B cell (primary cell): ENCODE results near the gene NR3C2. TPM values are rescaled to one million over a fixed set of nuclear protein-coding genes. Genes with fewer than 3 reads are reported as not detected.

Experiments used
- ATAC-seq: fragments of 200-7000 bp; cut with Tn5 transposase; one replicate; pipeline ENCODE4 v1.10.0; 2021; ENCODE audit warnings: low read depth, mild to moderate bottlenecking, moderate number of reproducible peaks, moderate library complexity
- CTCF ChIA-PET: fragments of 350-600 bp; sonication (Branson Sonifier 250); formaldehyde crosslinking; loops from one replicate; lab custom pipeline; 2021; ENCODE audit warnings: antibody characterized with exemption, inconsistent platforms; lab: Charles Lee
- POLR2A ChIA-PET: fragments of 350-600 bp; sonication (Branson Sonifier 250); formaldehyde crosslinking; loops from one replicate; lab custom pipeline; 2021; ENCODE audit warnings: antibody characterized with exemption; lab: Charles Lee
- DNase-seq: peaks from one replicate; pipeline ENCODE4 v3.0.0; 2013
- H2AFZ ChIP-seq: 2 replicates; pipeline ENCODE4 v1.6.1; 2012; ENCODE audit warnings: mild to moderate bottlenecking, low read depth, low read length; ENCODE audit not compliant: insufficient read depth, poor library complexity, severe bottlenecking
- H3K27ac ChIP-seq, 2 donors: 1 replicate in 1 of 2; 2 replicates in 1 of 2; pipeline ENCODE4 v1.5.1; 2012 to 2013; ENCODE audit warnings: low read length in 2 of 2, mild to moderate bottlenecking in 2 of 2, moderate library complexity in 1 of 2
- H3K27me3 ChIP-seq, 4 experiments: fragments of 200-600 bp in 1 of 4; sonication (generic) in 1 of 4; replicated peaks in 1 of 4; 1 replicate in 2 of 4; 2 replicates in 2 of 4; pipeline versions ENCODE4 v1.6.1 to v1.7.0; 2013 to 2016; ENCODE audit warnings: low read length in 3 of 4, mild to moderate bottlenecking in 2 of 4, mixed read lengths in 1 of 4, moderate library complexity in 1 of 4; ENCODE audit not compliant: insufficient read depth in 4 of 4, control insufficient read depth in 3 of 4; ENCODE audit errors: control extremely low read depth in 1 of 4
- H3K36me3 ChIP-seq, 2 experiments: replicated peaks in 1 of 2; 1 replicate in 1 of 2; 2 replicates in 1 of 2; pipeline versions ENCODE4 v1.6.1 to v1.7.1; 2013; ENCODE audit warnings: low read length in 1 of 2; ENCODE audit not compliant: insufficient read depth in 2 of 2, control insufficient read depth in 1 of 2; ENCODE audit errors: control extremely low read depth in 1 of 2, extremely low read depth in 1 of 2
- H3K4me1 ChIP-seq, 2 donors: fragments of 200-600 bp in 1 of 2; sonication (generic) in 1 of 2; 1 replicate in 1 of 2; 2 replicates in 1 of 2; pipeline versions ENCODE4 v1.5.1 to v1.6.1; 2013 to 2017; ENCODE audit warnings: low read length in 2 of 2; ENCODE audit not compliant: control insufficient read depth in 2 of 2, insufficient read depth in 2 of 2
- H3K4me2 ChIP-seq: replicated peaks from 2 replicates; pipeline ENCODE3; 2012; ENCODE audit warnings: mild to moderate bottlenecking, low read depth, low read length; ENCODE audit not compliant: poor library complexity, severe bottlenecking
- H3K4me3 ChIP-seq, 5 experiments: fragments of 200-600 bp in 1 of 5; sonication (generic) in 1 of 5; 1 replicate in 3 of 5; 2 replicates in 2 of 5; pipeline versions ENCODE4 v1.5.1 to v1.7.0; 2011 to 2016; ENCODE audit warnings: low read length in 4 of 5, mild to moderate bottlenecking in 4 of 5, low read depth in 2 of 5, control low read depth in 1 of 5, moderate library complexity in 1 of 5; ENCODE audit not compliant: insufficient read depth in 1 of 5; ENCODE audit errors: control extremely low read depth in 1 of 5, extremely low read depth in 1 of 5
- H3K79me2 ChIP-seq: fragments of 200-600 bp; sonication (generic); one replicate; pipeline ENCODE4 v1.6.0; 2016; ENCODE audit warnings: low read length; ENCODE audit not compliant: control insufficient read depth, insufficient read depth
- H3K9ac ChIP-seq: fragments of 200-600 bp; sonication (generic); 2 replicates; pipeline ENCODE4 v1.6.1; 2017; ENCODE audit warnings: mild to moderate bottlenecking, low read length, moderate library complexity
- H3K9me3 ChIP-seq, 3 donors: one replicate each; pipeline versions ENCODE4 v1.6.1 to v1.7.1; 2013; ENCODE audit warnings: low read length in 2 of 3; ENCODE audit not compliant: control insufficient read depth in 2 of 3, insufficient read depth in 1 of 3; ENCODE audit errors: control extremely low read depth in 1 of 3
- H4K20me1 ChIP-seq: 2 replicates; pipeline ENCODE4 v1.6.0; 2012; ENCODE audit warnings: mild to moderate bottlenecking, low read length; ENCODE audit not compliant: insufficient read depth, control insufficient read depth, poor library complexity, severe bottlenecking
- H3K27ac Mint-ChIP-seq: one replicate; pipeline ENCODE4 v1.8.0; 2021; ENCODE audit warnings: mixed read lengths
- H3K27me3 Mint-ChIP-seq: one replicate; pipeline ENCODE4 v1.8.0; 2021; ENCODE audit warnings: mixed read lengths
- H3K4me1 Mint-ChIP-seq: one replicate; pipeline ENCODE4 v1.8.0; 2021; ENCODE audit warnings: mixed read lengths
- H3K4me3 Mint-ChIP-seq: one replicate; pipeline ENCODE4 v1.8.0; 2021; ENCODE audit warnings: mixed read lengths
- H3K9me3 Mint-ChIP-seq: one replicate; pipeline ENCODE4 v1.8.0; 2022; ENCODE audit warnings: mixed read lengths; ENCODE audit not compliant: insufficient read depth
- EZH2 ChIP-seq: IDR thresholded peaks from 2 replicates; pipeline ENCODE4 v1.6.1; 2012; ENCODE audit warnings: borderline replicate concordance, low read depth, mild to moderate bottlenecking, moderate library complexity, low read length; ENCODE audit not compliant: insufficient read depth, poor library complexity, severe bottlenecking
- WGBS: methylation state at CpG from one replicate; pipeline ENCODE4 v1.1.5; 2013; ENCODE audit warnings: missing lambda C conversion rate; ENCODE audit not compliant: insufficient coverage; 5-methylcytosine and 5-hydroxymethylcytosine counted together
- intact Hi-C: fragments of 100-400 bp; cut with micrococcal nuclease; formaldehyde crosslinking; loops from one replicate; pipeline ENCODE4 v1.10.0; 2022
- polyA plus RNA-seq: library from polyadenylated mRNA; depleted of rRNA; stranded (reverse); fragments of >200 nt; gene quantifications from 2 replicates; pipeline ENCODE4 v1.2.3, GENCODE V29; 2012
- total RNA-seq, 2 donors: library from RNA; stranded (reverse); fragments of 120-200 nt in 1 of 2; gene quantifications; 1 replicate in 1 of 2; 2 replicates in 1 of 2; pipeline versions ENCODE4 v1.2.3 to v1.2.4, GENCODE V29; 2013 to 2022
- TF ChIP-seq, protein P1 (sequence below): fragments of 200-600 bp; IDR thresholded peaks from one replicate; pipeline ENCODE4 v1.8.0; 2022; ENCODE audit warnings: antibody characterized with exemption, mild to moderate bottlenecking

The NR3C2 gene
- total and polyA plus RNA-seq, 2 donors (not counting 1 experiment from before 2014, with no cell fraction given), result 6.7 to 19.3 TPM

DNA sequence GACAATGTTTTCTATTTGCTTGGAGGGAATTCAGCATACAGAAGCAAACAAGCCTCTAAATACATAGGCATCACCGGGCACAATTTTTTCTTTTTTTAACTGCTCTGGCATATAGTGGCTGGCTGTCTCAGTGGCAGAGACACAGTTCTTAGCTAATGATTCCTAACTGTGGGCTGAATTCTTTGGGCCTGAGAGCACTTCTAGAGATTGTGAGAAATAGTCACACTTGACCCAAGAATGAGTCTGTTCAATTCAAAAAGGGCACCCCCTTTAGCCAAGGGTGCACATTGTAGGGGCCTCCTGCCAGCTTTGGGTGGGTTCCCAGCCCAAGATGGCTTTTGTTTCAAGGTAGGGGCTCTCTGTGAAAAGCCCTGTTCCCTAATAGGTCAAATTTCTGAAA is 364.6 kb downstream of the NR3C2 start:
- DNase-seq (no peak), ATAC-seq (no peak)
- Mint-ChIP-seq H3K27ac (no peak overlapping the region), H3K4me3 (no peak overlapping the region), H3K9me3 (peaks cover 14% of the 10 kb centered on the region), H3K4me1 (no peaks in the 10 kb centered on the region), H3K27me3 (no peaks in the 10 kb centered on the region)
- POLR2A ChIA-PET, result no interaction called here
- TF ChIP-seq EZH2, result no peak
- TF ChIP-seq, protein P1, sequence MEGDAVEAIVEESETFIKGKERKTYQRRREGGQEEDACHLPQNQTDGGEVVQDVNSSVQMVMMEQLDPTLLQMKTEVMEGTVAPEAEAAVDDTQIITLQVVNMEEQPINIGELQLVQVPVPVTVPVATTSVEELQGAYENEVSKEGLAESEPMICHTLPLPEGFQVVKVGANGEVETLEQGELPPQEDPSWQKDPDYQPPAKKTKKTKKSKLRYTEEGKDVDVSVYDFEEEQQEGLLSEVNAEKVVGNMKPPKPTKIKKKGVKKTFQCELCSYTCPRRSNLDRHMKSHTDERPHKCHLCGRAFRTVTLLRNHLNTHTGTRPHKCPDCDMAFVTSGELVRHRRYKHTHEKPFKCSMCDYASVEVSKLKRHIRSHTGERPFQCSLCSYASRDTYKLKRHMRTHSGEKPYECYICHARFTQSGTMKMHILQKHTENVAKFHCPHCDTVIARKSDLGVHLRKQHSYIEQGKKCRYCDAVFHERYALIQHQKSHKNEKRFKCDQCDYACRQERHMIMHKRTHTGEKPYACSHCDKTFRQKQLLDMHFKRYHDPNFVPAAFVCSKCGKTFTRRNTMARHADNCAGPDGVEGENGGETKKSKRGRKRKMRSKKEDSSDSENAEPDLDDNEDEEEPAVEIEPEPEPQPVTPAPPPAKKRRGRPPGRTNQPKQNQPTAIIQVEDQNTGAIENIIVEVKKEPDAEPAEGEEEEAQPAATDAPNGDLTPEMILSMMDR, result no peak
- Histone ChIP-seq H4K20me1 (no peaks in the 10 kb centered on the region), H3K9ac (no peak overlapping the region), H3K9me3 (peaks cover 0 to 42% (median 20%) of the 10 kb centered on the region in 3 donors), H3K27me3 (no peaks in the 10 kb centered on the region), H3K27ac (no peak overlapping the region), H3K4me1 (no peaks in the 10 kb centered on the region), H3K36me3 (no peaks in the 10 kb centered on the region), H3K79me2 (no peaks in the 10 kb centered on the region), H3K4me3 (no peak overlapping the region), H2AFZ (no peak overlapping the region), H3K4me2 (no peak overlapping the region)
- CTCF ChIA-PET, result no interaction called here
- intact Hi-C loops, result no loop called here
- WGBS, result no CpG with 5 or more reads among the region's 1 CpG

DNA sequence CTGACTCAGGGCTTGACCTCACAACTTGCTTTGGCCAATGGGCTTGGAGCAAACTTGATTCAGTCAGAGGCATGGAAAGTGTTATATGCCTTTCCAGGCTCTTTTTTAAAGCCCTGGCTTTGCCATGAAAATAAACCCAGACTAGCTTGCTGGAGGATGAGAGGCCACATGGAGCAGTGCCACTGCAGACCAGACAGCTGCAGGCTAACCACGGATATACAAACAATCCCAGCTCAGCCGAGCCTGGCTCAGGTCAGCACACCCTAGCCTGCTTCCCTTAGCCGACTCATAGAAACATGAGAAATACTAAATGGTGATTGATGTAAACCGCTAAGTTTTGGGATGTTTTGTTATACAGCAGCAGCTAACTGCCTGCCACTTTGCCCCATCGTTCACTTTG is 365.2 kb downstream of the NR3C2 start:
- Mint-ChIP-seq H3K27ac (no peak overlapping the region), H3K4me3 (no peak overlapping the region), H3K4me1 (no peaks in the 10 kb centered on the region), H3K27me3 (no peaks in the 10 kb centered on the region), H3K9me3 (peaks cover 14% of the 10 kb centered on the region)
- Histone ChIP-seq H3K36me3 (no peaks in the 10 kb centered on the region), H3K79me2 (no peaks in the 10 kb centered on the region), H3K4me1 (no peaks in the 10 kb centered on the region), H2AFZ (no peak overlapping the region), H3K4me2 (no peak overlapping the region), H3K4me3 (no peak overlapping the region), H3K27me3 (no peaks in the 10 kb centered on the region), H3K27ac (no peak overlapping the region), H3K9ac (no peak overlapping the region), H3K9me3 (peaks cover 0 to 47% (median 20%) of the 10 kb centered on the region in 3 donors), H4K20me1 (no peaks in the 10 kb centered on the region)
- CTCF ChIA-PET, result no interaction called here
- ATAC-seq (no peak), DNase-seq (no peak)
- 98% methylated on average over 4 of the region's 5 CpGs for WGBS
- no peak for TF ChIP-seq EZH2
- TF ChIP-seq, protein P1, result no peak
- intact Hi-C loops, result no loop called here
- POLR2A ChIA-PET, result no interaction called here
